WTC11 (cell line): ENCODE results near the gene MGST3. TPM values are rescaled to one million over a fixed set of nuclear protein-coding genes. Genes with fewer than 3 reads are reported as not detected.
"Not testable (repeated sequence)": the region's sequence is repeated elsewhere in the genome, so short reads cannot be mapped to it uniquely, and the experiment has no call there.

ENCODE experiments used
- ATAC-seq: fragments of 200-7000 bp; cut with Tn5 transposase; 2 replicates; pipeline ENCODE4 v1.10.0; 2021; ENCODE audit warnings: mild to moderate bottlenecking, moderate library complexity
- CTCF ChIA-PET: fragments of 300-600 bp; sonication (Branson Sonifier 250); formaldehyde crosslinking; loops from one replicate; lab custom pipeline; 2021; ENCODE audit warnings: antibody characterized with exemption; lab: Charles Lee
- POLR2A ChIA-PET: fragments of 350-600 bp; sonication (Branson Sonifier 250); formaldehyde crosslinking; loops from one replicate; lab custom pipeline; 2021; ENCODE audit warnings: antibody characterized with exemption; lab: Charles Lee
- DNase-seq: peaks from one replicate; pipeline ENCODE4 v3.0.0; 2021; ENCODE audit warnings: low spot score
- H3K27ac Mint-ChIP-seq: 2 replicates; pipeline ENCODE4 v1.8.0; 2021; ENCODE audit warnings: mixed read lengths
- H3K27me3 Mint-ChIP-seq: 2 replicates; pipeline ENCODE4 v1.8.0; 2021; ENCODE audit warnings: low read depth, mild to moderate bottlenecking, moderate library complexity, mixed read lengths
- H3K36me3 Mint-ChIP-seq: 2 replicates; pipeline ENCODE4 v1.8.0; 2021; ENCODE audit warnings: mixed read lengths
- H3K4me1 Mint-ChIP-seq: 2 replicates; pipeline ENCODE4 v1.8.0; 2022; ENCODE audit warnings: mixed read lengths
- H3K4me3 Mint-ChIP-seq: 2 replicates; pipeline ENCODE4 v1.8.0; 2021; ENCODE audit warnings: mild to moderate bottlenecking, moderate library complexity, mixed read lengths
- H3K9me3 Mint-ChIP-seq: 2 replicates; pipeline ENCODE4 v1.8.0; 2021; ENCODE audit warnings: mixed read lengths
- ATF1 ChIP-seq: sonication (generic); formaldehyde crosslinking; IDR thresholded peaks from 2 replicates; pipeline ENCODE4 v1.8.1; 2023; ENCODE audit warnings: mild to moderate bottlenecking, moderate library complexity, missing genetic modification reagents
- CBFB ChIP-seq: sonication (generic); formaldehyde crosslinking; IDR thresholded peaks from 2 replicates; pipeline ENCODE4 v1.8.1; 2022; ENCODE audit warnings: mild to moderate bottlenecking, low read depth, missing genetic modification reagents
- ESRRA ChIP-seq: sonication (generic); formaldehyde crosslinking; IDR thresholded peaks from 2 replicates; pipeline ENCODE4 v1.8.1; 2022; ENCODE audit warnings: mild to moderate bottlenecking, missing genetic modification reagents, borderline replicate concordance
- ETV6 ChIP-seq: sonication (generic); formaldehyde crosslinking; IDR thresholded peaks from 2 replicates; pipeline ENCODE4 v1.8.1; 2022; ENCODE audit warnings: mild to moderate bottlenecking, missing genetic modification reagents
- FOXK1 ChIP-seq: sonication (generic); formaldehyde crosslinking; IDR thresholded peaks from 2 replicates; pipeline ENCODE4 v1.8.0; 2022; ENCODE audit warnings: mild to moderate bottlenecking, moderate library complexity, missing genetic modification reagents
- FOXP1 ChIP-seq: sonication (generic); formaldehyde crosslinking; IDR thresholded peaks from 2 replicates; pipeline ENCODE4 v1.8.0; 2022; ENCODE audit warnings: missing genetic modification reagents, mild to moderate bottlenecking, moderate library complexity, borderline replicate concordance
- GABPB1 ChIP-seq: sonication (generic); formaldehyde crosslinking; IDR thresholded peaks from 2 replicates; pipeline ENCODE4 v1.8.1; 2023; ENCODE audit warnings: mild to moderate bottlenecking, missing genetic modification reagents
- GTF2I ChIP-seq: fragments of 250-450 bp; sonication (Bioruptor Pico); conservative IDR thresholded peaks from 2 replicates; pipeline ENCODE4 v1.4.0; 2021; ENCODE audit warnings: mild to moderate bottlenecking
- OVOL2 ChIP-seq: fragments of 250-450 bp; sonication (Bioruptor Pico); IDR thresholded peaks from 2 replicates; pipeline ENCODE4 v1.9.0; 2021; ENCODE audit warnings: mild to moderate bottlenecking, borderline replicate concordance
- RELA ChIP-seq: sonication (generic); formaldehyde crosslinking; IDR thresholded peaks from 2 replicates; pipeline ENCODE4 v1.8.1; 2022; ENCODE audit warnings: missing genetic modification reagents, mild to moderate bottlenecking, borderline replicate concordance
- SP1 ChIP-seq: sonication (generic); formaldehyde crosslinking; conservative IDR thresholded peaks from 2 replicates; pipeline ENCODE4 v1.8.1; 2022; ENCODE audit warnings: missing genetic modification reagents
- ZBTB21 ChIP-seq: sonication (generic); formaldehyde crosslinking; IDR thresholded peaks from 2 replicates; pipeline ENCODE4 v1.8.1; 2023; ENCODE audit warnings: mild to moderate bottlenecking, missing genetic modification reagents, borderline replicate concordance
- ZNF121 ChIP-seq: sonication (generic); formaldehyde crosslinking; IDR thresholded peaks from 2 replicates; pipeline ENCODE4 v1.8.0; 2023; ENCODE audit warnings: missing genetic modification reagents
- ZNF263 ChIP-seq: sonication (generic); formaldehyde crosslinking; IDR thresholded peaks from 2 replicates; pipeline ENCODE4 v1.8.1; 2022; ENCODE audit warnings: low read depth, mild to moderate bottlenecking, moderate library complexity, missing genetic modification reagents
- ZNF423 ChIP-seq: fragments of 250-450 bp; sonication (Bioruptor Pico); IDR thresholded peaks from 2 replicates; pipeline ENCODE4 v2.1.2; 2022; ENCODE audit warnings: mild to moderate bottlenecking, moderate library complexity
- ZNF671 ChIP-seq: fragments of 250-450 bp; sonication (Bioruptor Pico); IDR thresholded peaks from 2 replicates; pipeline ENCODE4 v1.8.0; 2021; ENCODE audit warnings: mild to moderate bottlenecking
- total RNA-seq: library from RNA; stranded (reverse); gene quantifications from 3 replicates; pipeline ENCODE4 v1.2.3, GENCODE V29; 2021
- TF ChIP-seq, protein P1 (sequence below): sonication (generic); formaldehyde crosslinking; IDR thresholded peaks from 2 replicates; pipeline ENCODE4 v1.8.0; 2023; ENCODE audit warnings: mild to moderate bottlenecking, missing genetic modification reagents
- TF ChIP-seq, protein P2 (sequence below): sonication (generic); formaldehyde crosslinking; IDR thresholded peaks from 2 replicates; pipeline ENCODE4 v1.8.1; 2023; ENCODE audit warnings: mild to moderate bottlenecking, missing genetic modification reagents, moderate library complexity
- TF ChIP-seq, protein P3 (sequence below): fragments of 250-450 bp; sonication (Bioruptor Pico); IDR thresholded peaks from 2 replicates; pipeline ENCODE4 v1.9.0; 2021; ENCODE audit warnings: mild to moderate bottlenecking

Gene MGST3
- total RNA-seq, 1 experiment from 2014 or later: 137 TPM

DNA sequence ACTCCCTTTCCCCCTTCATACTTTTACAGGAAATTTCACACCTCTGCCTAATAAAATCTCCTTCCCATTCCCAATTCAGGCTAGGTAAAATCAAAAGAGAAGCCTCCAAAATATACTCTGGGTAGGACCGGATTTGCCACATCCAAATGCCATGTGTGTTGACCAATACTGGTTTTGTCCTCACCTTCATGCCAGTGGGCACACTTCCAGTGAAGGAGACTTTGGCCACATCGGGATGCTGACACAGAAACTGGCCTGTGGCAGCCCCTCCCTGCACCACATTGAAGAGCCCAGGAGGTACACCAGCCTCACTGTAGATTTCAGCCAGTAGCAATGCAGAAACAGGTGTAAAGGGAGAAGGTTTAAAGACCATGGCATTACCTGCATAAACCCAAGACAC, 49.3 kb downstream of the MGST3 start:
- Mint-ChIP-seq H3K27me3 (no peaks in the 10 kb centered on the region), H3K9me3 (peaks cover 9% of the 10 kb centered on the region; the same call in 1 of the 2 replicates), H3K4me1 (no peaks in the 10 kb centered on the region), H3K36me3 (peaks cover 60% of the 10 kb centered on the region), H3K4me3 (no peak overlapping the region), H3K27ac (no peak overlapping the region)
- ATAC-seq (no peak), DNase-seq (no peak)
- TF ChIP-seq ZBTB21 (no peak), GABPB1 (CRISPR knock-in tag) (no peak), ZNF121 (no peak), GTF2I (CRISPR knock-in tag) (no peak), ESRRA (CRISPR knock-in tag) (no peak), CBFB (CRISPR knock-in tag) (no peak), OVOL2 (CRISPR knock-in tag) (no peak), ATF1 (CRISPR knock-in tag) (no peak), FOXK1 (no peak), ZNF671 (no peak), FOXP1 (CRISPR knock-in tag) (no peak)
- TF ChIP-seq, protein P1, sequence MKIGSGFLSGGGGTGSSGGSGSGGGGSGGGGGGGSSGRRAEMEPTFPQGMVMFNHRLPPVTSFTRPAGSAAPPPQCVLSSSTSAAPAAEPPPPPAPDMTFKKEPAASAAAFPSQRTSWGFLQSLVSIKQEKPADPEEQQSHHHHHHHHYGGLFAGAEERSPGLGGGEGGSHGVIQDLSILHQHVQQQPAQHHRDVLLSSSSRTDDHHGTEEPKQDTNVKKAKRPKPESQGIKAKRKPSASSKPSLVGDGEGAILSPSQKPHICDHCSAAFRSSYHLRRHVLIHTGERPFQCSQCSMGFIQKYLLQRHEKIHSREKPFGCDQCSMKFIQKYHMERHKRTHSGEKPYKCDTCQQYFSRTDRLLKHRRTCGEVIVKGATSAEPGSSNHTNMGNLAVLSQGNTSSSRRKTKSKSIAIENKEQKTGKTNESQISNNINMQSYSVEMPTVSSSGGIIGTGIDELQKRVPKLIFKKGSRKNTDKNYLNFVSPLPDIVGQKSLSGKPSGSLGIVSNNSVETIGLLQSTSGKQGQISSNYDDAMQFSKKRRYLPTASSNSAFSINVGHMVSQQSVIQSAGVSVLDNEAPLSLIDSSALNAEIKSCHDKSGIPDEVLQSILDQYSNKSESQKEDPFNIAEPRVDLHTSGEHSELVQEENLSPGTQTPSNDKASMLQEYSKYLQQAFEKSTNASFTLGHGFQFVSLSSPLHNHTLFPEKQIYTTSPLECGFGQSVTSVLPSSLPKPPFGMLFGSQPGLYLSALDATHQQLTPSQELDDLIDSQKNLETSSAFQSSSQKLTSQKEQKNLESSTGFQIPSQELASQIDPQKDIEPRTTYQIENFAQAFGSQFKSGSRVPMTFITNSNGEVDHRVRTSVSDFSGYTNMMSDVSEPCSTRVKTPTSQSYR (CRISPR knock-in tag): no peak
- TF ChIP-seq, protein P2, sequence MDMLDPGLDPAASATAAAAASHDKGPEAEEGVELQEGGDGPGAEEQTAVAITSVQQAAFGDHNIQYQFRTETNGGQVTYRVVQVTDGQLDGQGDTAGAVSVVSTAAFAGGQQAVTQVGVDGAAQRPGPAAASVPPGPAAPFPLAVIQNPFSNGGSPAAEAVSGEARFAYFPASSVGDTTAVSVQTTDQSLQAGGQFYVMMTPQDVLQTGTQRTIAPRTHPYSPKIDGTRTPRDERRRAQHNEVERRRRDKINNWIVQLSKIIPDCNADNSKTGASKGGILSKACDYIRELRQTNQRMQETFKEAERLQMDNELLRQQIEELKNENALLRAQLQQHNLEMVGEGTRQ (CRISPR knock-in tag): no peak
- TF ChIP-seq, protein P3, sequence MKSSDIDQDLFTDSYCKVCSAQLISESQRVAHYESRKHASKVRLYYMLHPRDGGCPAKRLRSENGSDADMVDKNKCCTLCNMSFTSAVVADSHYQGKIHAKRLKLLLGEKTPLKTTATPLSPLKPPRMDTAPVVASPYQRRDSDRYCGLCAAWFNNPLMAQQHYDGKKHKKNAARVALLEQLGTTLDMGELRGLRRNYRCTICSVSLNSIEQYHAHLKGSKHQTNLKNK (CRISPR knock-in tag): no peak
- CTCF ChIA-PET: no interaction called here
- POLR2A ChIA-PET: no interaction called here

DNA sequence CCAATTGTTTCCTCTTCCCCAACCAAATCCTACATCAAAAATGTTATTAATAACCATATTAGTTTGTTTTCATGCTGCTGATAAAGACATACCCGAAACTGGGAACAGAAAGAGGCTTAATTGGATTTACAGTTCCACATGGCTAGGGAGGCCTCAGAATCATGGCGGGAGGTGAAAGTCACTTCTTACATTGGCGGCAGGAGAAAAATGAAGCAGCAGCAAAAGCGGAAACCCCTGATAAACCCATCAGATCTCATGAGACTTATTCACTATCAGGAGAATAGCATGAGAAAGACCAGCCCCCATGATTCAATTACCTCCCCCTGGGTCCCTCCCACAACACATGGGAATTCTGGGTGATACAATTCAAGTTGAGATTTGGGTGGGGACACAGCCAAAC, 49.7 kb downstream of the MGST3 start:
- H3K9me3 Mint-ChIP-seq, DNase-seq, POLR2A ChIA-PET, H3K27me3 Mint-ChIP-seq, H3K27ac Mint-ChIP-seq, H3K4me1 Mint-ChIP-seq, H3K4me3 Mint-ChIP-seq, ATAC-seq: not testable (repeated sequence)
- CTCF ChIA-PET: interaction anchor here (1.1 kb wide), 1 partner anchor 484 kb away, joined by 3 read pairs; no protein-coding TSS in a partner anchor
- H3K36me3 Mint-ChIP-seq: peaks cover 55% of the 10 kb centered on the region

DNA sequence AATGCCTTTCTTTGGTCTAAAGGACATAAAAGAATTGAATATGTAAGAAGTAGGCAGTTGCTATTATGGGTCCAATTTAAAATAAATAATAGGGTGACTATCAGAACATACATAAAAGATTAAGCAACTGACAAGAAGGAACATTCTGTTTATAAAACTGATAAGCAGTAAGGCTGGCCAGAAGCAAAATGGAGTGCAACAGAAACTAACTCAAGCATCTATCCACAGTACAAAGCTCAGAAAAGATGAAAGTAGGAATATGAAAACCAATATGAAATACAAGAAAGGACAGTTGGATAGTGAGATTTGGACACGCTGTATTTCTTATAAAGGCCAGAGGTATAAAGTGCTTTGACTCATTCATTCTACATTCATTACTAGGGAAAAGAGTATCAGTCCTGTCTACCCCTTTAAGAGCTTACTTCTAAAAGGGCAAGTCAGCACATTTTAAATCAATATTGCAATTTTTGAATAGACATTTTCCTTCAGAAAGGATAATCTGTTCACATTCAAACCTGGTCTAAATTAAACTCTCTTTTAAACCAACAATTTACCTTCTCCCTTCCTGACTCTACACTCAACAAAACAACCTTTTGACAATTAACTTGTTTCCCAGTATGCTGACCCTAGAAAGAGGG, 52.9 kb downstream of the MGST3 start:
- TF ChIP-seq ZNF263 (CRISPR knock-in tag) (no peak), RELA (CRISPR knock-in tag) (no peak), ZNF423 (no peak), SP1 (no peak), ETV6 (CRISPR knock-in tag) (no peak)
- TF ChIP-seq, protein P2 (CRISPR knock-in tag): no peak
- CTCF ChIA-PET: interaction anchor here (1.8 kb wide), 2 partner anchors 14 to 82 kb away, joined by 4 to 7 read pairs; partner anchors contain the start of gene ALDH9A1
- no peaks in the 10 kb centered on the region for H3K27me3 Mint-ChIP-seq
- peaks cover 46% of the 10 kb centered on the region for H3K36me3 Mint-ChIP-seq
- POLR2A ChIA-PET: no interaction called here
- H3K9me3 Mint-ChIP-seq: peaks cover 8% of the 10 kb centered on the region
- ATAC-seq (no peak), DNase-seq (no peak)
- peaks cover 9% of the 10 kb centered on the region for H3K4me1 Mint-ChIP-seq
- H3K27ac Mint-ChIP-seq: no peak overlapping the region
- no peak overlapping the region for H3K4me3 Mint-ChIP-seq
